Left cardiac atrium (tissue), 4 donors: ENCODE data around the gene SUMO3. TPM values are rescaled to one million over a fixed set of nuclear protein-coding genes. Genes with fewer than 3 reads are reported as not detected.

Experiments
- ATAC-seq, 2 donors: fragments of 200-7000 bp; cut with Tn5 transposase; one replicate each; pipeline ENCODE4 v1.9.1; 2020; ENCODE audit warnings: mild to moderate bottlenecking in 2 of 2, moderate library complexity in 2 of 2
- DNase-seq: peaks from one replicate; pipeline ENCODE4 v3.0.0-alpha.2; 2020
- intact Hi-C, 2 donors: fragments of 100-400 bp; cut with DNase I; formaldehyde crosslinking; loops; one replicate each; pipeline versions ENCODE4 v1.14.1 to v1.15.1; 2022 to 2023
- total RNA-seq, 2 donors: library from RNA; stranded (reverse); fragmentation: NEBNext Ultra II Directional; extraction: Animal tissue kit (Norgen Biotek cat#: 25700); gene quantifications; one replicate each; pipeline ENCODE4 v1.2.1, GENCODE V29; 2021
- donor health status: DM: no; HTN: yes; CAD: no.
- donor health status: DM: no; HTN: yes; CAD: no; lungs with severe emphysema.
- donor health status: DM: yes; HTN: yes; CAD: no.
- donor health status: Dilated cardiomyopathy.

SUMO3 gene
- total RNA-seq, 2 donors from 2014 or later: 71.2 to 93.3 TPM

GRCh38 chr21:44814498-44815023 is 3.3 kb downstream of the SUMO3 start:
- DNase-seq (peak; percentile 54), ATAC-seq (no peak)
- intact Hi-C loops: loop anchor here (5.0 kb wide), 1 partner anchor 58 kb away; the partner anchor contains the start of gene PTTG1IP (in 2 of the 2)

GRCh38 chr21:44813727-44814126 is 4.1 kb downstream of the SUMO3 start:
- intact Hi-C loops: no loop called here
- ATAC-seq (no peak), DNase-seq (no peak)

GRCh38 chr21:44813149-44813548 is 4.7 kb downstream of the SUMO3 start:
- DNase-seq (no peak), ATAC-seq (no peak)
- intact Hi-C loops: no loop called here

GRCh38 chr21:44812640-44813039 is 5.2 kb downstream of the SUMO3 start:
- DNase-seq (no peak), ATAC-seq (no peak)
- intact Hi-C loops: no loop called here

GRCh38 chr21:44810779-44811178 is 7.1 kb downstream of the SUMO3 start:
- ATAC-seq (no peak), DNase-seq (no peak)
- intact Hi-C loops: no loop called here

- intact Hi-C loops: no loop called here
- DNase-seq (no peak), ATAC-seq (no peak)
These were observed 12.0 kb downstream of the SUMO3 start for GRCh38 chr21:44805859-44806258.

GRCh38 chr21:44805226-44805625 is 12.6 kb downstream of the SUMO3 start:
- intact Hi-C loops: no loop called here
- ATAC-seq: no peak

GRCh38 chr21:44804762-44805161 is 13.1 kb downstream of the SUMO3 start:
- intact Hi-C loops: loop anchor here (5.0 kb wide), 2 partner anchors 73 to 128 kb away; no protein-coding TSS in a partner anchor
- DNase-seq: no peak
- ATAC-seq: no peak

More at GRCh38 chr21:44805226-44805625, 12.6 kb downstream of the SUMO3 start:
- no peak for DNase-seq

- ATAC-seq: no peak
- DNase-seq: no peak
- intact Hi-C loops: loop anchor here (5.0 kb wide), 2 partner anchors 74 to 129 kb away; no protein-coding TSS in a partner anchor
These were observed 14.2 kb downstream of the SUMO3 start for GRCh38 chr21:44803651-44804050.

- DNase-seq: no peak
- peak; percentile 10 to 12 for ATAC-seq
- intact Hi-C loops: loop anchor here (5.0 kb wide), 2 partner anchors 75 to 130 kb away; no protein-coding TSS in a partner anchor
These were observed 15.3 kb downstream of the SUMO3 start for GRCh38 chr21:44802396-44803153.

- intact Hi-C loops: loop anchor here (2.0 to 5.0 kb wide), 3 partner anchors 73 to 131 kb away; no protein-coding TSS in a partner anchor
- peak; percentile 98 for ATAC-seq
- DNase-seq: peak; percentile 85
These were observed 16.1 kb downstream of the SUMO3 start, which contains the start of gene UBE2G2 for GRCh38 chr21:44801468-44802395. Gene UBE2G2, minus strand, starts transcription at chr21:44801820. Its CDS starts 72 bp downstream, at chr21:44801748.

GRCh38 chr21:44800971-44801467 is 16.8 kb downstream of the SUMO3 start:
- ATAC-seq: peak; percentile 25 to 30
- no peak for DNase-seq
- intact Hi-C loops: loop anchor here (2.0 to 5.0 kb wide), 3 partner anchors 74 to 131 kb away; no protein-coding TSS in a partner anchor

- intact Hi-C loops: loop anchor here (2.0 to 5.0 kb wide), 3 partner anchors 75 to 132 kb away; no protein-coding TSS in a partner anchor
- ATAC-seq: no peak
- no peak for DNase-seq
These were observed 17.8 kb downstream of the SUMO3 start for GRCh38 chr21:44800103-44800502.

- ATAC-seq (no peak), DNase-seq (no peak)
- intact Hi-C loops: loop anchor here (2.0 to 5.0 kb wide), 3 partner anchors 75 to 133 kb away; no protein-coding TSS in a partner anchor
These were observed 18.2 kb downstream of the SUMO3 start for GRCh38 chr21:44799646-44800045.

- intact Hi-C loops: no loop called here
- no peak for ATAC-seq
- DNase-seq: no peak
These were observed 20.1 kb downstream of the SUMO3 start for GRCh38 chr21:44797775-44798174.

- DNase-seq (no peak), ATAC-seq (no peak)
- intact Hi-C loops: no loop called here
These were observed 22.5 kb downstream of the SUMO3 start for GRCh38 chr21:44795342-44795741.

GRCh38 chr21:44793592-44794374 is 24.1 kb downstream of the SUMO3 start:
- intact Hi-C loops: loop anchor here in 1 of 2 donors (2.0 kb wide), 1 partner anchor 283 kb away; no protein-coding TSS in a partner anchor
- DNase-seq: no peak
- ATAC-seq: no peak
